ENCODE measurements around the gene TMEM235. TPM values are rescaled to one million over a fixed set of nuclear protein-coding genes. Genes with fewer than 3 reads are reported as not detected.

The TMEM235 gene
- total and polyA plus RNA-seq, 9 of the 15 experiments (the other 6 are each of a cell fraction or from before 2014, with no cell fraction given), result not detected

DNA sequence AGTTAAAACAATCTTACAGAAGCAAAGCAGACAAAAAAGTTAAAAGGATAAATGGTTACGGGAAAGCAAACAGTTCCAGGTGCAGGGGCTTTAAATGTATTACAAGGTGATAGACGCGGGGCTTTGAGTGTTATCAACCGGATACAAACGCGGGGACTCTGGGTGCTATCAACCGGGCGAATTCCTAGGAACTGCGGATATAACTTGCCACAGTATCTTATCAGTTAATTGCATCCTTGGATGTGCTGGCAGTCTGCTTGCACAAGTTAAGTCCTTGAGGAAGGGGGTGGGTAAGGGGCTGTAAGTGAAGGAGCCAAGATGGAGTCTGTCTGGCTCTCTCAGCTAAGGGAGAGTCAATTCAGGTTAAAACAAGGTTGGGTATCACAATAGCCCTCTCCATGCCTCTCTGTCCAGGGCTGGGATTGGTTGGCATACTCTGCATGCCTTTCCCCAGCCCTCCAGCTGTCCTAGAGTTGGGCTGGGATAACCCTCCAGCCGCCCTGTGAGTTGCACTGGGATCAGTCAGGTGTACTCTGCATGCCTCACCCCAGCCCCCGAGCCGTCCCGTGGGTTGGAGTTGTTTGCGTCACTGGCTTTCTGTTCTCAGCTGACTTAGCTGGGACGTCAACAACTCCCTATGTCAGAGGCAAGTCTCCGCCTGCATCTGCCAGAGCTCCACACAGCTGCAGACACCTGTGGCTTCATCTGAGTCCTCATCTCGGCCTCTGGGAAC is 40.9 kb downstream of the TMEM235 start (continued):
- TF ChIP-seq ZNF785 (CRISPR knock-in tag; IDR thresholded peaks at IDR 0.05) (peak; percentile 94), DNMT1 (IDR thresholded peaks at IDR 0.05) (no peak), NFIC (IDR thresholded peaks at IDR 0.05) (peak; percentile 91), CBFA2T3 (IDR thresholded peaks at IDR 0.05) (peak; percentile 97), POLR2AphosphoS2 (IDR thresholded peaks at IDR 0.05; ENCODE audit: low read length) (no peak), SRSF3 (IDR thresholded peaks at IDR 0.05; ENCODE audit: insufficient read depth, low read length) (no peak), ZNF347 (CRISPR knock-in tag; IDR thresholded peaks at IDR 0.05; ENCODE audit: low read depth) (peak; percentile 81; the same call in 1 of the 2 replicates), YY1 (IDR thresholded peaks at IDR 0.05; ENCODE audit: borderline replicate concordance in 1 of 3, control insufficient read depth in 1 of 3, extremely low read depth in 1 of 3, insufficient read depth in 3 of 3, insufficient read length in 1 of 3, insufficient replicate concordance in 2 of 3, low read depth in 1 of 3, low read length in 2 of 3) (peak in 1 of 3 experiments; percentile 59), L3MBTL2 (IDR thresholded peaks at IDR 0.05) (no peak; the same call in 1 of the 2 replicates), ZNF717 (CRISPR knock-in tag; IDR thresholded peaks at IDR 0.05) (peak; percentile 96), RBM14 (IDR thresholded peaks at IDR 0.05; ENCODE audit: borderline replicate concordance, insufficient read depth, low read depth, low read length) (no peak), KLF13 (tag; IDR thresholded peaks at IDR 0.05; ENCODE audit: borderline replicate concordance, low read depth) (peak; percentile 98; the same call in 1 of the 2 replicates)
- TF ChIP-seq, protein P1, sequence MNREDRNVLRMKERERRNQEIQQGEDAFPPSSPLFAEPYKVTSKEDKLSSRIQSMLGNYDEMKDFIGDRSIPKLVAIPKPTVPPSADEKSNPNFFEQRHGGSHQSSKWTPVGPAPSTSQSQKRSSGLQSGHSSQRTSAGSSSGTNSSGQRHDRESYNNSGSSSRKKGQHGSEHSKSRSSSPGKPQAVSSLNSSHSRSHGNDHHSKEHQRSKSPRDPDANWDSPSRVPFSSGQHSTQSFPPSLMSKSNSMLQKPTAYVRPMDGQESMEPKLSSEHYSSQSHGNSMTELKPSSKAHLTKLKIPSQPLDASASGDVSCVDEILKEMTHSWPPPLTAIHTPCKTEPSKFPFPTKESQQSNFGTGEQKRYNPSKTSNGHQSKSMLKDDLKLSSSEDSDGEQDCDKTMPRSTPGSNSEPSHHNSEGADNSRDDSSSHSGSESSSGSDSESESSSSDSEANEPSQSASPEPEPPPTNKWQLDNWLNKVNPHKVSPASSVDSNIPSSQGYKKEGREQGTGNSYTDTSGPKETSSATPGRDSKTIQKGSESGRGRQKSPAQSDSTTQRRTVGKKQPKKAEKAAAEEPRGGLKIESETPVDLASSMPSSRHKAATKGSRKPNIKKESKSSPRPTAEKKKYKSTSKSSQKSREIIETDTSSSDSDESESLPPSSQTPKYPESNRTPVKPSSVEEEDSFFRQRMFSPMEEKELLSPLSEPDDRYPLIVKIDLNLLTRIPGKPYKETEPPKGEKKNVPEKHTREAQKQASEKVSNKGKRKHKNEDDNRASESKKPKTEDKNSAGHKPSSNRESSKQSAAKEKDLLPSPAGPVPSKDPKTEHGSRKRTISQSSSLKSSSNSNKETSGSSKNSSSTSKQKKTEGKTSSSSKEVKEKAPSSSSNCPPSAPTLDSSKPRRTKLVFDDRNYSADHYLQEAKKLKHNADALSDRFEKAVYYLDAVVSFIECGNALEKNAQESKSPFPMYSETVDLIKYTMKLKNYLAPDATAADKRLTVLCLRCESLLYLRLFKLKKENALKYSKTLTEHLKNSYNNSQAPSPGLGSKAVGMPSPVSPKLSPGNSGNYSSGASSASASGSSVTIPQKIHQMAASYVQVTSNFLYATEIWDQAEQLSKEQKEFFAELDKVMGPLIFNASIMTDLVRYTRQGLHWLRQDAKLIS (CRISPR knock-in tag; IDR thresholded peaks at IDR 0.05), result no peak
- TF ChIP-seq, protein P2, sequence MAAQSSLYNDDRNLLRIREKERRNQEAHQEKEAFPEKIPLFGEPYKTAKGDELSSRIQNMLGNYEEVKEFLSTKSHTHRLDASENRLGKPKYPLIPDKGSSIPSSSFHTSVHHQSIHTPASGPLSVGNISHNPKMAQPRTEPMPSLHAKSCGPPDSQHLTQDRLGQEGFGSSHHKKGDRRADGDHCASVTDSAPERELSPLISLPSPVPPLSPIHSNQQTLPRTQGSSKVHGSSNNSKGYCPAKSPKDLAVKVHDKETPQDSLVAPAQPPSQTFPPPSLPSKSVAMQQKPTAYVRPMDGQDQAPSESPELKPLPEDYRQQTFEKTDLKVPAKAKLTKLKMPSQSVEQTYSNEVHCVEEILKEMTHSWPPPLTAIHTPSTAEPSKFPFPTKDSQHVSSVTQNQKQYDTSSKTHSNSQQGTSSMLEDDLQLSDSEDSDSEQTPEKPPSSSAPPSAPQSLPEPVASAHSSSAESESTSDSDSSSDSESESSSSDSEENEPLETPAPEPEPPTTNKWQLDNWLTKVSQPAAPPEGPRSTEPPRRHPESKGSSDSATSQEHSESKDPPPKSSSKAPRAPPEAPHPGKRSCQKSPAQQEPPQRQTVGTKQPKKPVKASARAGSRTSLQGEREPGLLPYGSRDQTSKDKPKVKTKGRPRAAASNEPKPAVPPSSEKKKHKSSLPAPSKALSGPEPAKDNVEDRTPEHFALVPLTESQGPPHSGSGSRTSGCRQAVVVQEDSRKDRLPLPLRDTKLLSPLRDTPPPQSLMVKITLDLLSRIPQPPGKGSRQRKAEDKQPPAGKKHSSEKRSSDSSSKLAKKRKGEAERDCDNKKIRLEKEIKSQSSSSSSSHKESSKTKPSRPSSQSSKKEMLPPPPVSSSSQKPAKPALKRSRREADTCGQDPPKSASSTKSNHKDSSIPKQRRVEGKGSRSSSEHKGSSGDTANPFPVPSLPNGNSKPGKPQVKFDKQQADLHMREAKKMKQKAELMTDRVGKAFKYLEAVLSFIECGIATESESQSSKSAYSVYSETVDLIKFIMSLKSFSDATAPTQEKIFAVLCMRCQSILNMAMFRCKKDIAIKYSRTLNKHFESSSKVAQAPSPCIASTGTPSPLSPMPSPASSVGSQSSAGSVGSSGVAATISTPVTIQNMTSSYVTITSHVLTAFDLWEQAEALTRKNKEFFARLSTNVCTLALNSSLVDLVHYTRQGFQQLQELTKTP (IDR thresholded peaks at IDR 0.05; ENCODE audit: low read depth in 1 of 2, partially characterized antibody in 2 of 2), result peak in 1 of 2 experiments; percentile 67
- TF ChIP-seq, protein P3, sequence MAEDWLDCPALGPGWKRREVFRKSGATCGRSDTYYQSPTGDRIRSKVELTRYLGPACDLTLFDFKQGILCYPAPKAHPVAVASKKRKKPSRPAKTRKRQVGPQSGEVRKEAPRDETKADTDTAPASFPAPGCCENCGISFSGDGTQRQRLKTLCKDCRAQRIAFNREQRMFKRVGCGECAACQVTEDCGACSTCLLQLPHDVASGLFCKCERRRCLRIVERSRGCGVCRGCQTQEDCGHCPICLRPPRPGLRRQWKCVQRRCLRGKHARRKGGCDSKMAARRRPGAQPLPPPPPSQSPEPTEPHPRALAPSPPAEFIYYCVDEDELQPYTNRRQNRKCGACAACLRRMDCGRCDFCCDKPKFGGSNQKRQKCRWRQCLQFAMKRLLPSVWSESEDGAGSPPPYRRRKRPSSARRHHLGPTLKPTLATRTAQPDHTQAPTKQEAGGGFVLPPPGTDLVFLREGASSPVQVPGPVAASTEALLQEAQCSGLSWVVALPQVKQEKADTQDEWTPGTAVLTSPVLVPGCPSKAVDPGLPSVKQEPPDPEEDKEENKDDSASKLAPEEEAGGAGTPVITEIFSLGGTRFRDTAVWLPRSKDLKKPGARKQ (CRISPR knock-in tag; IDR thresholded peaks at IDR 0.05), result peak; percentile 97
- TF ChIP-seq, protein P4, sequence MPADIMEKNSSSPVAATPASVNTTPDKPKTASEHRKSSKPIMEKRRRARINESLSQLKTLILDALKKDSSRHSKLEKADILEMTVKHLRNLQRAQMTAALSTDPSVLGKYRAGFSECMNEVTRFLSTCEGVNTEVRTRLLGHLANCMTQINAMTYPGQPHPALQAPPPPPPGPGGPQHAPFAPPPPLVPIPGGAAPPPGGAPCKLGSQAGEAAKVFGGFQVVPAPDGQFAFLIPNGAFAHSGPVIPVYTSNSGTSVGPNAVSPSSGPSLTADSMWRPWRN (IDR thresholded peaks at IDR 0.05; ENCODE audit: low read depth), result no peak; the same call in 1 of the 2 replicates
